GM19395 (cell line): ENCODE data around the gene PTPN6.
A peak's percentile ranks its signal among the peaks of the same experiment; 100 is the strongest.

ENCODE experiments used
- ATAC-seq: cut with Tn5 transposase; IDR thresholded peaks from one replicate; pipeline ENCODE4 v1.9.1; 2021; ENCODE audit warnings: mild to moderate bottlenecking, moderate library complexity; ENCODE audit not compliant: unreplicated experiment

Gene PTPN6

DNA sequence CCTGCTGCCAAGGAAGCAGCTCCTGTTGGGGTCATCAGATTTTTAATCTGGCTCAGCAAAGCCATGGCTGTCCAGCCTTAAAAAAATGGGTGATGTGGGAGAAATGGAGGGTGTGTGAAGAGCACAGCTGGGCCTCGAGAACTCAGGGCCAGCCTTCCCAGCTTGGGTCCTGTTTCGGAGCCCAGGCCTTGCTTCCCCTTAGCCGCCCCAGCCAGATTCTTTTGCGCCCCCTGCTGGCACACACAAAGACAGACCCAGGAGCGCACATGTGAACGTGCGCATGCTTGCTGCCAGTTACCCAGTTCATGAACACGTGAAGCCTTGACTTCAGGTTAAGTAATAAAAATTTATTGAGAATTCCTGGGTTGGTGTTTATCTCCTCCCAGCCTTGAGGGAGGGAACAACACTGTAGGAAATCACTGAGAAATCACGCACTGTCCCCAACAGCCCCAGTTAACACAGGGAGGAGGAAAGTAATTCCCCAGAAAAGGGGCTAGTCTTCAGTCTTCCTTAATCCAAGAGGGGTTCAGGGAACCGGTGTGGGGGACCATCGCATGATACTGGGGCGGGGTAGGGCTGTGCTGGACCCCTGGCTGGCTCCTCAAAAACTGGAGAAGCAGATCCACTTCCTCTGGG, 14.0 kb downstream of the PTPN6 start:
- peak; percentile 44 for ATAC-seq

DNA sequence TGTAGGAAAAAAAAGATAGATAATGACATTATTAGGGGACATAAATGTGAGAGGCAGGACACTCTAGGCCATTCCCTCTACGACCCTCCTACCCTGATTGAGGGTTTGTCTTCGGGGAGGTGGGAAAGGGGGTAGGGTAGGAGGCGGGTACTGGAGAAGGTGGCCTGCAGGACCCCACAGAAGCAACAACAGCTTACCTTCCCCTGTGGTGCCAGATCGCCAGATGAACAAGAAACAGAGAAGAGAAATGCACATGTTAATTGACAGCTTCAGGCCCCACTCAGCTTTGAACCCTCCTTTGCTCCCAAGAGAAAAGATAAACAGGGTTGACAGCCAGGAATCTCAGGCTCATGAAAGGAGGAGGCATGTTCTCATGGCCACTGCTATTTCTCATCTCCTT, 14.6 kb downstream of the PTPN6 start:
- no peak for ATAC-seq

DNA sequence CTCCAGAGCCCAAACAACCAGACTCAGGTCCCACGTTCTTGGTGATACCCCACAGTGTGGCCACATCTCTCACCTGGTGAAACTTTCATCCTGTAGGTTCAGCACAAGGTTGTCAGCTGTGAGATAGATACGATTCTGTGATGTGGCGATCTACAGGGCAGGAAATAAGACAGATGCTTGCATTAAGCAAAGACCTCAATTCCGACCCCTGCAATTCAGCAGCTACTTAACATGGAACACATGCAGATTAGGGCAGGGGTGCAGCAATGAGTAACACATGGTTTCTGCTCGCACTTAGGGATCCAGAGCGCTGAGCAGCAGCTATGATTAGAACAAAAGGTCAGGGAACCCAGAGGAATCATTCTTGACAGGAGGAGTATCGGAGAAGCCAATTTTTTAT, 15.2 kb downstream of the PTPN6 start:
- ATAC-seq, result no peak

DNA sequence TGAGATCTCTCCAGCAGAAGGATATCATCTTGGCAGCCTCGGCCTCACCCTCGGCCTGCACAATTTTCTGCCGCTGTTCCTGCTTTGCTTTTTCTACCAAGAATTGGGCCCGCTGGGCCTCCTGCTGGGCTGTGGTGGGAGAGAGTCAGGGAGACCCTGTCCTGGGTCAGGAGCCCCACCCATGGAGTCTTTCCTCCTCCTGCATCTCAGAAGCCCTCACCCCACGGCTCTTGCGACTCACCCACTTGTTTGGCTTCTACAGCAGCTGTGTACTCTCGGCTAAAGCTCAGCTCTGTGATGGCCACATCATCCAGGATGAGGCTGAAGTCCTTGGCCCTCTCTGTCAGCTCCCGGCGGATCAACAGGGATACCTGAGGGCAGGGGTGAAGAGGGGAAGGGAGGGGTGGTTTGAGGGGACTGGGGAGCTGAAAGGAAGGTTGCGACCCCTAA, 16.5 kb downstream of the PTPN6 start:
- no peak for ATAC-seq

DNA sequence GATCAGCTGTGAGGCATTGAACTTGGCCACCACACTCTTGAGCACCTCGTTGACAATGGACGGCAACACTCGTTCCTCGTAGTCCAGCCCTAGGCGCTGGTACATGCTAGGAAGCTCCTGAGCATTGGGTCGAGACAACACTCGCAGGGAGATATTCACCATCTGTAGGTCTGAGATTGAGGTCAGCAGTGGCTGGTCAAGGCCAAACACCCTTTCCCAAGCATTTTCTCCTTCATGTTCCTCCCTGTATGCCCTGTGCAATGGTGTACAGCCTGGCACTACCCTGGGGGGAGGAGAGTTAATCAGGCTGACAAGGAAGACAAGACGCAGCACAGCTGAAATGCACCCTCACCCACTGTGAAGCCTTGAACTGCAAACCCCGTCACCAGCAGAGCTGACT, 17.3 kb downstream of the PTPN6 start:
- no peak for ATAC-seq

DNA sequence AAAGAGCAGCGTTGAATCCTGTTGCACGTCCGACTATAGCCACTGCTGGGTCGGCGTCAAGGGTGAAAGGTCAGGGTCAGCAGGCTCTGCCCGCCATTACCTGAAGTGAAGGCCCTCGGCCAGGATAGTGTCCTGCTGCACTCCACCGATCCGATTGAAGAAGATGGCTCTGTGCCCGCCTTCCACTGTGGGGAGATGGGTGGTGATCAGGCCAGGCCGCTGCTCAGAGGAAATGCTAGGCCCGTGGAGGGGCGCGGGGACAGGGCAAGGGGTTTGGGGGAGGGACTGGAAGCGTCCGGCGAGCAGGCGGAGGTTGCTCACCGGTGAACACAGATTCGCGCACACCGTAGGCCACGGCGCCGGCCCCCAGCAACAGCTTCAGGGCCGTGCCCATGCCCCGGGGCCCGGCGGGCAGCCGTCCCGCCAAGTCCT, 19.0 kb downstream of the PTPN6 start:
- no peak for ATAC-seq

DNA sequence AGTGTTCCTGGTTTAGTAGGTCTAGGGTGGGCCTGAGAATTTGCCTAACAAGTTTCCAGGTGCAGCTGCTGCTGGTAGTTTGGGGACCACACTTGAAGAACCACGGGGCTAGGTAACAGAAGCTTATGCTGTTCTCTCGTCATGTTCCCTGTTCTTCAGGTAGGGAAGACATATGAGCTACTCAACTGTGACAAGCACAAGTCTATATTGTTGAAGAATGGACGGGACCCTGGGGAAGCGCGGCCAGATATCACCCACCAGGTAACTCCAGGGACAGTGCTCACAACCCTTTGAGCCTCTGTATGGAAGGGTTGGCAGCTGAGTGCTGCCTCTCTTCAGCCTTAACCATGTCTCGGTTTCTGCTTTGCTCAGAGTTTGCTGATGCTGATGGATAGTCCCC, 23.0 kb downstream of the PTPN6 start:
- ATAC-seq, result no peak

DNA sequence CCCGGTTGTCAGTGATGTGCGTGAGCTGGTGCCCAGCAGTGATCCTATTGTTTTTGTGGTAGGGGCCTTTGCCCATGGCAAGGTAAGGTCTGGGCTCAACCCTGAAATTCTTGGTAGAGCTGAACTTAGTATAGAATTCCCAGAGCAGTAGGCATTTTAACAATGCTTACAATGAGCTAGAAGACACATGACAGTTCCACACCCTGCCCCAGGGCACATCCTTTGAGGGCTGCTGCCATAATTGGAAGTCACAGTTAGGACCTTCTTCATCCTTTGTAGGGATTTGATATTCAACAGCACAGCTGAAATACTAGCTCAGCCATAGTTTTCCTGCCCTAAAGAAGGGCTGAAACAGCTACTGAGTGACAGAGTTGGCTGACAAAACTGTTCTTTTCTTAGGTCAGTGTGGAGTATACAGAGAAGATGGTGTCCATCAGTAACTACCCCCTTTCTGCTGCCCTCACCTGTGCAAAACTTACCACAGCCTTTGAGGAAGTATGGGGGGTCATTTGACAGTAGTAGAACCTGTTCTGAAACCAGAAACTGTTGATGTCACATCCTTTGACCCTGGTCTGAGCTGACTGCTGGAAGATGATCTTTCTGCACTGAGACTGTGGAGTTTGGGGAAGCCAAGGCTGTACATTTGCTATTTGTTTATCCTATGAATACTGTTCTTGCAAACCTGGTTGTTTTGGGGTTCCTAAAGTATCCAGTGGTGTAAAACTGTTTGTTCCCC, 24.3 kb downstream of the PTPN6 start:
- no peak for ATAC-seq

DNA sequence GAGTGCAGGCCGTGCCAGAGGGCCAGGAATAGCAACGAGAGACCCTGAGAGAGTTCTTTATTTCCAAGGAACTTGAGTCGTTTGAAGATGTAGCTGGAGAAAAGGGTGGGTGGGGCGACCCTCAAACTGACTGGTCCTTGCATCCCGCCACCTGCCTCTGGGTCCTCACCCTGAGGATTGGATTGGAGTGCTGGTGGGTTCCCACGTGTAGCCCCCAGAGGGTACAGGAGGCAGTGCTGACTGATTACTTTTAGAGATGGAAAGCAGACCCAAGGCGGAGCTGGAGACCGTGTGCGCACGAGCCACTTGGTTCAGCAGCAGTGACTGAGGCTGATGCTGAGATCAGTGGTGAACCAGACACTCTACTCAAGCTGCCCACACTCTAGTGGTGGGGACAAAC, 26.5 kb downstream of the PTPN6 start:
- no peak for ATAC-seq

DNA sequence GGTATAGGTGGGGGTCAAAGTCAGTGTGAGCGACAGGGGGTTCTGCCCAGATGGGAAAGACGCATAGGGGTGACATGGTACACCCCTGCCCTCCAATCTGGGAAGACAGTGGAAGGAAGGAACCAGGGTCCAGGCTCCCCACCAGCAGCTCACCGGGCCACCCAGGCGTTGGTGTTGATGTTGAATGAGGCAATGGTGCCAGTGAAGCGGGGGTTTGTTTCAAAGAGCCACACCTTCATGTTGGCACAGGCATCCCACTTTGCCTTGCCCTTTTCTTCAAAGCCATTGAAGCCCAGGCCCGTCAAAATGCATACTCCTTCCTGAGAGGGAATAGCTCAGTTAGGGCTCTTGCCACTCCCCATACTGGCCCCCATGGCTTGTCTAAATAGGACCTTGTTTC, 27.0 kb downstream of the PTPN6 start:
- no peak for ATAC-seq

DNA sequence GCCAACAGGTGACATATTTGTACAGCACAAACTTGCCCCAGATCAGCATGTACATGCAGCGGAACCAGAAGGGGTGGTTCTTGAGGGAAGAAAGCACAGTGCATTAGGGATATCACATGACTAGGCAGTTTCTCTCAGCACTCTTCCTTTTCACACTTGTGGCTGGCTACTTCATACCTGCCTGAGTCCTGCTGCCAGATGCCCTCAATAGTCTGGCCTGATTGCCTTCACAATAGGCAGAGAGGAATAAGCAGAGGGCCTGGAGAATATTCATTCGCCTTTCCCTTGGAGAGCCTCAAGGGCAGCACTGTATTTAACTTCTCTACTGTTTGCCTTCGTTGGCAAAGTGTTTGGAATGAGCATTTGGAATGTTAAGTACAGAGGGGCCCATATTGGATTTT, 27.5 kb downstream of the PTPN6 start:
- ATAC-seq, result no peak

DNA sequence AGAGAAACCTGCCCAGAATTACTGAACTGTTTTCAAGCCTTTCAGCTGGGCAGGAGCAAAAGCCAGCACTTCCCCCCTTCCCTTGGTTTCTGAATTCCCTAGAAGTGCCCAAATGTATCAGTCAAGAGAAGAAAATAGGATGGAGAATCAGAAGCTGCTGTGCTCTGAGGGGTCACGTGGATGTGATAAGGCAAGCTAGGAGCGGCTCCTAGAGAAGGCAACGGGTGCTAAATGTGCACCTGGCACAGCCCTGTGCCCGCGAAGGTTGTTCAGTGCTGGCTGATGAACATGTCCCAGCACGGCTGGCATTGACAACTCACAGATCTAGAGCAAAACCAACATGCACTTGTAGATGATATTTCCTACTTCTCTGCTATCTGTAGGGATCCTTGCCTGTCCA, 27.9 kb downstream of the PTPN6 start:
- no peak for ATAC-seq

DNA sequence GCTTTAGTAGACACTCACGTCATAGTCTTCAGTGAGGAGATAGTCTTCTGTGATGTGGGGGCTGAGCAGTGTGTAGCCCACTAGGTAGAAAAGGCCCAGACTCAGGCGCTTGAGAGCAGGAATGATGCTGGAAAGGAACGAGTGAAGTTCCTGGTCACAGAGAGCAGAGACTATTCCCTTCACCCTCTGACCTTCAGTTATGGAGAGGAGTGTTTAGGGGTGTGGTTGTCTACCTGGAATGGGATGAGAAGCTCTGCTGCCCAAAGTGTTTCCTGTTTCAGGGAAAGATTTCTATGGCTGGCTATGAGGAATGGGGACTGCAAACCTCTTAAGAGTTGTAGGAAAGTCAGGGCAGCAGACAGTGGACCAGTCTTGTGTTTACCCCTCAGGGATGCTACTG, 28.3 kb downstream of the PTPN6 start:
- ATAC-seq, result no peak

DNA sequence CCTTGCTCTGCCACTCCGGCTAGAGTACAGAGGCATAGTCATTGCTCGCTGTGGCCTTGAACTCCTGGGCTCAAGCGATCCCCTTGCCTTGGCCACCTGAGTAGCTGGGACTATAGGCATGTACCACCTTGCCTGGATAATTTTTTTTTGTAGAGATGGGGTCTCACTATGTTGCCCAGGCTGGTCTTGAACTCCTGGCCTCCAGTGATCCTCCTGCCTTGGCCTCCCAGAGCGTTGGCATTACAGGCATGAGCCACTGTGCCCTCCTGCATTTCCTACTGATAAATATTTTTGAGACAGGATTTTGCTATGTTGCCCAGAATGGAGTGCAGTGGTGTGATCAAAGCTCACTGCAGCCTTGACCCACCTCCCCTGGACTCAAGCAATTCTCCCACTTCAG, 28.9 kb downstream of the PTPN6 start:
- ATAC-seq, result no peak

DNA sequence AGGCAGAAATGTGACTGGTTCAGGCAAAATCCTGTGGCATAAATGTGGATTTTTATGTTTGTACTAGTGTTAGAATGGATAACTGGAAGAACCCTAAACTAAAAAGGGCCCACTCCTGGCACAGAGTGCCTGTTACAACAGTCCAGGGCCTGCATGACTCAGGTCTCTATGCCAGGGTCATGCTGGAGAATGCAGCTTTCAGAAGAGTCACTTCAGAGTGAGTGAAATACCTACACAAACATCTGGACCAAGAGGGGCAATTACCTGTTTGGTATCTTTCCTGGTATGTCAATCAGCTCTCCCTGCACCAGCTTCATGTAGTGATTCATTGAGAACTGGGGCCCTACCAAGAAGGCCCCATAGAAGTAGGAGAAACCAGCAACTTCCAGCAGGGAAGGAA, 29.6 kb downstream of the PTPN6 start:
- ATAC-seq, result no peak

DNA sequence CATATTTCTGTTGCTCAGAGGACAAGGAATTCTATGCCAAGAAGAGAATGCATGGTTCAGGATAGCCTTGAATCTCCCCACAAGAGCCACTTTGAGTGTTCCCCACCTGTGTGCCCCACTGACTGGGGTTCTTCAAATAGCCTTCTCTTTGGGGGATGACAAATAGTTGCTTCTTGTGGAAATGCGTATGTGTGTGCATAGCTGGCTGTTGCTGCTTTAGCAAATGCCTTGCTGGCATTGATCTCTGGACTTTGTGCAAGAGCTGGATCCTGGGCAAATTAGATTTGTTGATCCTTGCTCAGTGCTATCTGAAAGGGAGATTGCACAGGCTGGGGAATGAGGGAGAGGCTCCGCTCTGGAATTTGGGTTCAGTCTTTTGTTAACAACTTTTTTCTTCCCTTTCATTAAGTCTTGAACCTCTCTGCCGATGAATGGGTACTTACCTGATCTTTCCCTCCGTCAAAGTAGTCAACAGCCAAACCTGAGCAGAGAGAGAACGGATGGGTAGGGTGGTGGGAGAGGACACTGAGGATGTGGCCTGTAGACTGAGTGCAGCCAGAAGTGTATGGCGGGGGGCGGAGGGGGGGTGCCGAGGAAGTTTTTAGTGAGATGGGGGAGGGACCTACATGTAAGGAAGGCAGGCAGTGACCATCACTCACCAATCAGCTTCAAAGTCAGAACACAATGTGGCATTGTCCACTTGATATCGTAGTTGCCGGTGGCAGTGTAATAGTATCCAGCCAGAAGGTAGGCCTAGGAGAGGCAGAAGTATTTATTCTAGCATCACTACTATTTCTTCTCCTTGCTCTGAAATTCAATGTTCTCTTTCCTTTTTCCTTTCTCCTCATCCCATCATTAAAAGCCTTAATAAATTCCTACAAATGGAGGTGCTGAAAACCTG, 30.2 kb downstream of the PTPN6 start:
- no peak for ATAC-seq

DNA sequence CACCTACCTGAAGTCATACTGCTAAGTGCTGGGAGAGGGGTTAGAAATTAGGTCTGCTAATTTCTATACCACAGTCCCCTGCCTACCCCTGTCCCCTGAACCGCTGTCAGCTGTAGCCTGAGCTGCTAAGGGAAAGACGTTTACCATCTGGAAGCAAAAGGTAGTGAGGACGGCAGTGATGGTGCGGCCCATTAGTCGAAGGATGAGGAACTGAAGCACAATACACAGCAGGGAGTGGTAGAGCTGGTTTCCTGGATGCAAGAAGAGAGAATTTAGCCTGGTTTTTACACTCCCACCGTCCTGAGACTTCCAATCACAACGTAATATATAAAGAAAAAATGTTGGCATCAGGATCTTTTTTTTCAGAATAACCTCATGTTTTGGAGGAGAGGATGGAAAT, 31.4 kb downstream of the PTPN6 start:
- ATAC-seq, result no peak

DNA sequence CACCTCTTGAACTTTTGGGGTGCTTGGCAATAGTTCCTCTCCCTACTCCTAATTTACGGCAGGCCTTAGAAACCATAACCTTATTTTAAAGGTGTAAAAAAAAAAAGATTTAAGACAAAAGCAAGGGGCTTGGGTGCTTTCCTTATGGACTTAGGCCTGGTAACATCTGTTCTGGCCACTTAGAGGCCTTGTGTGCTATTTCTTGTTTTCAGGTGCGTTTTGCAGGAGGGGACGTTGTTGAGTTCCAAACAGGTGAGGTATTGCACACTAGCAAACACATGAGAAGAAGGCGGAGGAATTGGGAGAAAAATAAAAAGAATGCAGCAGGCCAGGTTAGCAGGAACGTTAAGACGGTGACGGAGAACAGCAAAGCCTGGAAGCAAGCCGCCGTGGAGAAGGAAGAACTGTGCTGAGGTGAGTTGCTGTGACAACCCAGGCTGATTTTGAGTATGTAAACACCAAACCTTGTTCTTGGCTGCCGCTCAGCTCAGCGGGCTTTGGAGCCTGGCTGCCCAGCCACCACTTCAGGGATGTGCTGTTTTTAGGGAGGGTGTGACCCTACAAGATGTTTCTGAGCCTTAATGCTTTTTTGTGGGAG, 36.9 kb downstream of the PTPN6 start:
- no peak for ATAC-seq

DNA sequence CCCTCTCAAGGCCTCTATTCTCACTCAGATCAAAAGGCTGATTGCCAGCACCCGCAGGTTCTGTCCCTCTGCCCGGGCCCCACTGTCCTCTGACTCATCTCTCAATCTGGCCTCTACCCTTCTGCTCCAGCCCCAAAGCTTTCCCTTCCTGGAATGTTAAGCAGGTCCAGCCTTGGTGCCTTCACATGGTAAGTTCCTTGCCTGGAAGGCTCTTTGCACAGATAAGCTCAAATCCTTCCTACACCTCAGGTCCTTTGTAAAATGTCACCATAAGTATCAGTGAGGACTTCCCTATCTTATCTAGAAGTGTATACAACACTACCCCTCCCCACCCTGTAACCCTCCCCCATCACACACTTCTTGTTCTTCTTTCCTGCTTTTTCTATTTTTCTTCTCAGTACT, 44.9 kb downstream of the PTPN6 start:
- no peak for ATAC-seq

DNA sequence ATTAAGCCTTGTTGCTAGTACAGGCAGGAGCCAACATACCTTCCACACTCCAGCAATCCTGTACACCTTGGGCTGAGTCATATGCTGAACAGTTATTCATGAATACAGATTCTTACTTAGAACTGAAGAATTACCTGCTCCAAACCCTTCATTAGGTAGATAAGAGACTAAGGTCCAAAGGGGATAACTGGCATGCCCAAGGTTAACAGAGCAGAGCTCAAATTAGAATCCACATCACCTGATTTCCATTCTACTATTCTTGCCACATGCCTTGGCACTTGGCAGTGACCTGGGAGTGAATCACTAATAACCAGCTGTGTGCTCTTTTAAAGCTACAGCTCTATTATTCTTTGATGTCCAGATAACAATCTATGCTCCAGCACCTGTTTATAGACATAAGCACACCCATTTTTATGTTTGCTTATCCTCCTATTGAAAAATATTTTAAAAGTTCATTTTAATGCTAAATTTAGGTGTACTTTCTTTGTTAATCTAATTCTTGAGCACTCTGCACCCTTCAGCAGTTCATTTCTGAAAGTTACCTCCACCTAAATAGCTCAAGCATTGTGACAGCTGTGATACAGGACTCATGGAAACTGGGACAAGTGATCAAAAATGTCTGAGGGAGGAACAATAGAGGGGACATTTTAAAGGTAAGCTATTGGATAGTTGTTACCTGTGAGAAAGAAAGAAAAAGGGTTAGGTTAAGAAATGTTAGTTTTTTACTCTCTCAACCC, 47.7 kb downstream of the PTPN6 start:
- ATAC-seq, result no peak
